Lung microvascular endothelial cell (primary cell): ENCODE results near the gene PRKCSH. TPM values are rescaled to one million over a fixed set of nuclear protein-coding genes. Genes with fewer than 3 reads are reported as not detected.
"Not testable (repeated sequence)": the region's sequence is repeated elsewhere in the genome, so short reads cannot be mapped to it uniquely, and the experiment has no call there.

Experiments
- DNase-seq, 2 donors: peaks; one replicate each; pipeline versions ENCODE4 v3.0.0 to v3.0.0-alpha.2; 2010; ENCODE audit warnings: low read depth in 2 of 2
- total RNA-seq: library from RNA; depleted of rRNA; stranded (reverse); fragments of >200 nt; gene quantifications from 2 replicates; pipeline ENCODE4 v1.2.1, GENCODE V29; 2014

The PRKCSH gene
- total RNA-seq, 1 donor from 2014 or later = 132 TPM

GRCh38 chr19:11448923-11449554, 13.6 kb downstream of the PRKCSH start:
- no peak for DNase-seq

- DNase-seq = no peak
Observed at GRCh38 chr19:11450570-11451326, 15.3 kb downstream of the PRKCSH start.

GRCh38 chr19:11451327-11451870, 16.0 kb downstream of the PRKCSH start:
- DNase-seq = no peak

DNA sequence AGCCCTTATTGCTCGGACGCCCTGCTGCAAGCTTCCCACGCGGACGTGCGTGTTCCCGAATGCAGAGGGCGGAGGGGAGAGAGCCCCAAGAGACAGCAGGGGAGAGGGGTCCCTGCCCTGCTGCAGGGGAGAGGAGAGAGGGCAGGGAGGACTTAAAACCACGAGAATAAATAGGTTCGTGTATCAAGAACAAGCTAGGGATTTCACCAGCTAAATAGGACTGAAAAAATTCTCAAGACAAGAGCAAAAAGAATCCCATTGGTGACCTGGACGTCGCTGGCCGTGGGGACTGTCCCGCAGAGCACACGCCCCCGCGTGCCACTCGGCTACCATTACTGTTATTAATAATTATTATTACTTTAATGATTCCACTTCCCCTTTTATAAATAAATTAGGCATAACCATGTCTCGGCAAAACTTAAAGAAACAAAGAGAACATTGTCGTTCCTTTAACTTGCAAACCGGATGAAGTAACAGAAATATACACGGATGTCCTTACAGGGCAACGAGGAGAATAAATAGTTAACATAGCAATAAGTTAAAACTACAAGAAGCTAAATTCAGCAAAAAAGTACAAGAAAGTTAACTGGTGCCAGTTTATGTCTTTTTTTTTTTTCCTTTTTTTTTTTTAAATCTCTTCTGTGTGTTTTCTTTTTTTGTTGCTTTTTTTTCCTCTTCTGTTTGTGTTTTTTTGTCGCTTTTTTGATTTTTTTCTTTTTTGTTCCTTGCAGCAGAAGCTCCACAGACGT, 16.6 kb downstream of the PRKCSH start:
- no peak for DNase-seq

DNA sequence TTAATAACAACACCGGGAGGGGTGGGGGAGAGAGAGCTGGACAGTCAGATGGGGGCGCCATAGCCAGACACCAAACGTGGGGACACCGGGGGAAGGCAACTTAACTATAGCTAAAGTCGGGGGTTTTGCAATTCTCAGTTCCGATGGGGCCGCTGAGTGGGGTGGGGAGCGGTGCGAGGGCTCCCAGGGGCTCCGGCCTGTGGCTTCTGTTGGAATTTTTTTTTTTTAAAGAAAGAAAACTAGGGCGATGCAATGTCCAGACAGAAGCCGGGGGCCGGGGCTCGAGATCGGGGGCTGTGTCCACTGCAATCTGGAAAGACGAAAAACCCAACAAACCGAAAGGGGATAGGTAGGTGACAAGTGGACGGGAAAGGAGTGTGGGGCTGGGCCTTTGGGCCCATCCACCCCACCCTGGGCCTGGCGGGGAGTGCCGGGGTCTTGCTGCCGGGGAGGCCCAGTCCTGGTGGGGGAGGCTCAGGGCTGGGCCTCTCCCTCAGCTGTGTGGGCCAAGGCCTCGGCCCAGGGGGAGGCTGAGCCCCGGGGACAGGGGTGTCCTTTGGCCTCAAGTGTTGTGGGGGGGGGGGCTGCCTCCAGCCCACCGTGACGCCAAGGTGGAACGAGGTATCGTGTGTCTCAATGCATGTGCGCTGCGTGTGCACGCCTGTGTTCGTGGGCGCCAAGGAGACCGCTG, 17.3 kb downstream of the PRKCSH start:
- DNase-seq = no peak

DNA sequence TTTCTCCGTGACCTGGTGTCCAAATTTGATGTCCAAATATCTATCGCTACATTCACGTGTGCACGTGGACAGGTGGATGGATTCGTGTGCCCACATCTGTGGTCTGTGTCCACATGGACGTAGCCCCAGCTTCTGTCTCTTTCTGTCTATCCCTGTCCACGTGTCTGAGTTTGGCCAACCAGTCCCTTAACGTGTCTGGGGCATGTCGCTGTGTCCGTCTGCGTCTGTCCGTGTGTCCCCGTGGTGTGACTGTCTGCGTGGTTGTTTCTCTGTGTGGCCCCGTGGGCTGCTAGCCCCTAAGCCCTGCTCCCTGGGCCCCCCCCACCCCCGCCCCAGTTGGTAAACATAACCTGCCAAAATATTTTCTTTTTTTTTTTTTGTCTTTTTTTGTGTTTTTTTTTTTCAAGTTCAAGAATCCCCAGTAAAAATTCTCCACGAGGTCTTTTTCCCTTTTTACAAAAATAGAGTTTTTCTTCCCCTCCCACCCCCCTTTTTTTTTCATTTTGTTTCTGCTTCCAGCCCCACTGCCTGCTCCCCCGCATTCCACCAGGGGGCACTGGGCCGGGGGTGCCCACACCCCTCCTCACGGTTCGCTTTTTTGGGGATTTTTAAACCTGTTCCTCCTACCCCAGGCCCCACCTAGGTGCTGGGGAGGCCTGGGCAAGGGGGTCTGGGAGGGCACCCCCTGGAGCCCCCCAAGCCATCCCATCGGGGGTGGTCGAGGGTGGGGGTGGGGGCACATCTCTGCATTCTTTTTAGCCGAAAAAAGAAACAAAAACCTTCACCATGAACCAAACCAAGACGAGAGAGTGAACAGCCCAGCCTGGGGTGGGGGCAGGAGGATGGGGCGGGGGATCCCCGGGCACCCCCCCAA, 18.3 kb downstream of the PRKCSH start:
- no peak for DNase-seq

DNA sequence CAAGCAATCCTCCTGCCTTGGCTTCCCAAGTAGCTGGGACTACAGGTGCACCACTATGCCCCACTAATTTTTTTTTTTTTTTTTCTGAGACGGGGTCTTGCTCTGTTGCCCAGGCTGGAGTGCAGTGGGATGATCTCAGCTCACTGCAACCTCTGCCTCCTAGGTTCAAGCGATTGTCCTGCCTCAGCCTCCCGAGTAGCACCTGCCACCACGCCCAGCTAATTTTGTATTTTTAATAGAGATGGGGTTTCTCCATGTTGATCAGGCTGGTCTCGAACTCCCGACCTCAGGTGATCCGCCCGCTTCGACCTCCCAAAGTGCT, 19.8 kb downstream of the PRKCSH start:
- not testable (repeated sequence) for DNase-seq

- DNase-seq = no peak
Observed at GRCh38 chr19:11456659-11457058, 21.2 kb downstream of the PRKCSH start.

DNA sequence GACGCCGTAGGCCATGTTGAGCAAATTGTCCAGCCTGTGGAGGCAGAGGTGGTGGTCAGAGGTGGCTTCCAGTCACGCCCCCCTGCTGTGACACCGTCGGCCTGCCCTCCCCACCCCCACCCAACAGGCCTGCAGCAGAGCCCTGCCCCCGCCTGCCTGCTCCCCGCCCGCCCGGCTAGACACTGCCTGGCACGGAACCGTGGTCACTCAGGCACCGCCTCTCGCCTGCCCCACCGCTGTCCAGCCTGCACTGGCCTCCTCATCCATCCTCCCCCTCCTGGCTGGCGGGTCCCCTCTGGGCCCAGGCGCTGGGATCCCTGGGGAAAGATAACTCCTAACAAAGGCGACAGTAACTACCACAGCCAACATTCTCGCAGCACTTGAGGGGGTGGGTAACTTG, 21.7 kb downstream of the PRKCSH start:
- no peak for DNase-seq

GRCh38 chr19:11457831-11458230, 22.4 kb downstream of the PRKCSH start:
- DNase-seq = no peak

- DNase-seq = no peak
Observed at GRCh38 chr19:11458236-11458900, 22.9 kb downstream of the PRKCSH start.

- not testable (repeated sequence) for DNase-seq
Observed at GRCh38 chr19:11458912-11459311, 23.5 kb downstream of the PRKCSH start.

GRCh38 chr19:11460207-11460606, 24.8 kb downstream of the PRKCSH start:
- peak in 1 of 2 donors; percentile 21 for DNase-seq

GRCh38 chr19:11461453-11461852, 26.0 kb downstream of the PRKCSH start:
- DNase-seq = no peak

GRCh38 chr19:11463391-11463790, 28.0 kb downstream of the PRKCSH start:
- no peak for DNase-seq

DNA sequence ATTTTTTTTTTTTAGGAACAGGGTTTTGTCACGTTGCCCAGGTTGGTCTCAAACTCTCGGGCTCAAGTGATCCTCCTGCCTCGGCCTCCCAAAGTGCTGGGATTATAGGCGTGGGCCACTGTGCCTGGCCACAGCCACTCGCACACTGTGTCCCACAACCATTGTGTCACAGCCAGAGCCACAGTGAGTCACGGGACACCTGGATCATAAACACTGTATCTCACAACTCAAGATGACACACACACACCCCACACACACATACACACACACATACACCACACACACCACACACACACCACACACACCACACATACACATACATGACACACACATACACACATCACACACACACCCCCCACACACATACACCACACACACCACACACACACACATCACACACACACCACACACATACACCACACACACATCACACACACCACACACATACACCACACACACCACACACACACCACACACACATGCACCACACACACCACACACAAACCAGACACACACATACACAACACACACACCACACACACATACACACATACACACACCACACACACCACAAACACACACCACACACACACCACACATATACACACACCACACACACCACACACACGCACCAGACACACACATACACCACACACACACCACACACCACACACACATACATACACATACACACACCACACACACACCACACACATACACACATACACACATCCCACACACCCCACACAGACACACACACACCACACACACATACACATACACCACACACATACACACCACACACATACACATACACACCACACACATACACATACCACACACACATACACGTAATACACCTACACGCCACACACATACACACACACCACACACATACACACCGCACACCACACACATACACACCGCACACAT, 29.2 kb downstream of the PRKCSH start:
- DNase-seq = no peak

DNA sequence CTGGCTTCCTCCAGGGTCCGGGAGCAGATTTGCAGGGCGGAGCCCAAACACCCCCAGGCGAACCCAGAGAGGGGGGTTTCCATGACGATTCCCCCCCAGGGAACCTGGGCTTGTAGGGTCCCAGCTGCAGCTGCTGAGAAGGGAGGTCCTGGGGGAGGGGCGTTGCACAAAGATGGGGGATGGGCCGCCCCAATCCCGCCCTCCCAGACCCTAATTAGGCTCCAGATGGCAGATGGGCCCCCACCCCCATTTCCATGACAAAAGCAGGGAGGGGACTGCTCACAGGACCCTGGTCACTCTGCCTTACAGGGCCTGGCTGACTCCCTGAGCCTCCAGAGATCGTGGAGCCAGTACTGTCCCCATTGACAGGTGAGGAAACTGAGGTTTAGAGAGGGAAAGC, 30.2 kb downstream of the PRKCSH start:
- no peak for DNase-seq

DNA sequence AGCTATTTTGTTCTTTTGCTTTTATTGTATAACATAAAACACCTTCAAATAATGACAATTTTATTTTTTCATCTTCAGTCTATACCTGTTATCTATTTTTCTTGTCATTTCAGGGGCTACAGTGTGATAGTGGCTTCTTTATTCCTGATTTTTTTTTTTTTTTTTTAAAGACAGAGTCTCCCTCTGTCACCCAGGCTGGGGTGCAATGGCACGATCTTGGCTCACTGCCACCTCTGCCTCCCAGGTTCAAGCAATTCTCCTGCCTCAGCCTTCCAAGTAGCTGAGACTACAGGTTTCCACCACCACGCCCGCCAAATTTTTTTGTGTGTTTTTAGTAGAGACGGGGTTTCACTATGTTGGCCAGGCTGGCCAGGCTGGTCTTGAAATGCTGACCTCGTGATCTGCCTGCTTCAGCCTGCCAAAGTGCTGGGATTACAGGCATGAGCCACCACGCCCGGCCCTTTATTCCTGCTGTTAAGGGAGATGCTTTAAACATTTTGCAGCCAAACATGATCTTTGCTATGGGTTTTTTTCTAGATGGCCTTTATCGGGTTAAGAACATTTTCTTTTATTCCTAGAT, 32.9 kb downstream of the PRKCSH start:
- not testable (repeated sequence) for DNase-seq

DNA sequence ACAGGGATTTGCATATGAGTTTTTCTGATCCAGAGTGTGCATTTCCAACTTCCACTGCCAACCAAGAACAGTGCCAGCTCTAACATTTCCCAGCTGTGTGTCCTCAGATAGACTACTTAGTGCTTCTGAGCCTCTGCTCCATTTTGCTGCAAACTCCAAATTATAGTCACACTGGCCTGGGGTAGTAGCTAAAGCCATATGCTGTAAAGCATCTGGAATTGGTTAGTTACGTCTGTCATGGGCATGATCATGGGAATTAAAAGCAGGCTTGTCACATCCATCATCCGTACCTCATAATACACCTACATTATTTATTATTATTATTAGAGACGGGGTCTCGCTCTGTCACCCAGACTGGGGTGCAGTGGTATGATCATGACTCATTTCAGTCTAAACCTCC, 38.3 kb downstream of the PRKCSH start:
- DNase-seq = no peak
